HG03520 (cell line): ENCODE results near the gene SAMD1.

Source experiments
- ATAC-seq: cut with Tn5 transposase; IDR thresholded peaks from one replicate; pipeline ENCODE4 v1.9.1; 2021; ENCODE audit warnings: mild to moderate bottlenecking, moderate library complexity; ENCODE audit not compliant: unreplicated experiment

The SAMD1 gene

GRCh38 chr19:14089662-14090508 is 666 bp downstream of the SAMD1 start:
- no peak for ATAC-seq

GRCh38 chr19:14089412-14089661 is 1.2 kb downstream of the SAMD1 start:
- no peak for ATAC-seq

GRCh38 chr19:14088634-14089411 is 1.7 kb downstream of the SAMD1 start:
- no peak for ATAC-seq

GRCh38 chr19:14086098-14086497 is 4.5 kb downstream of the SAMD1 start:
- ATAC-seq, result no peak

GRCh38 chr19:14085309-14085995 is 5.1 kb downstream of the SAMD1 start, which contains the start of gene C19orf67:
Gene C19orf67 (minus strand): TSS chr19:14085783. CDS start chr19:14085627, 156 bp downstream.
- ATAC-seq, result no peak

GRCh38 chr19:14082675-14082960 is 7.9 kb downstream of the SAMD1 start:
- ATAC-seq, result no peak

GRCh38 chr19:14081797-14082674 is 8.5 kb downstream of the SAMD1 start:
- ATAC-seq, result no peak

GRCh38 chr19:14080887-14081796 is 9.4 kb downstream of the SAMD1 start:
- peak; percentile 83 for ATAC-seq

- no peak for ATAC-seq
These were observed 12.1 kb downstream of the SAMD1 start for GRCh38 chr19:14078411-14078810.

- ATAC-seq, result no peak
These were observed 16.4 kb downstream of the SAMD1 start for GRCh38 chr19:14073925-14074838.

GRCh38 chr19:14073261-14073924 is 17.2 kb downstream of the SAMD1 start:
- peak; percentile 58 for ATAC-seq

- ATAC-seq, result peak; percentile 5
These were observed 17.9 kb downstream of the SAMD1 start, which contains the start of gene MISP3 for GRCh38 chr19:14072535-14073260. Gene MISP3 (plus strand): TSS chr19:14072786. CDS start chr19:14073310, 524 bp downstream.

- ATAC-seq, result no peak
These were observed 20.1 kb downstream of the SAMD1 start for GRCh38 chr19:14070268-14071050.

GRCh38 chr19:14066134-14066533 is 24.4 kb downstream of the SAMD1 start:
- ATAC-seq, result no peak

GRCh38 chr19:14063105-14063504 is 27.4 kb downstream of the SAMD1 start:
- ATAC-seq, result no peak

- no peak for ATAC-seq
These were observed 28.0 kb downstream of the SAMD1 start for GRCh38 chr19:14062558-14062855.
